ENCODE measurements around the gene CD40.
A peak's percentile ranks its signal among the peaks of the same experiment; 100 is the strongest.
"Not testable (repeated sequence)": the region's sequence is repeated elsewhere in the genome, so short reads cannot be mapped to it uniquely, and the experiment has no call there.

The CD40 gene

GRCh38 chr20:46117704-46118467 is at the start of gene CD40:
Gene CD40, plus strand, starts transcription at chr20:46118314. Its CDS starts 30 bp downstream, at chr20:46118344.
- DNase-seq (ENCODE audit: low read depth in 3 of 3) = peak; percentile 53 to 61 (median 57)

GRCh38 chr20:46070215-46070900 is 47.8 kb upstream of the CD40 start:
- no peak for DNase-seq (ENCODE audit: low read depth in 3 of 3)

- DNase-seq (ENCODE audit: low read depth in 3 of 3) = no peak
Observed at GRCh38 chr20:46071573-46071972, 46.5 kb upstream of the CD40 start.

- DNase-seq (ENCODE audit: low read depth in 3 of 3) = no peak
Observed at GRCh38 chr20:46073024-46073423, 45.1 kb upstream of the CD40 start.

- no peak for DNase-seq (ENCODE audit: low read depth in 3 of 3)
Observed at GRCh38 chr20:46073443-46073842, 44.7 kb upstream of the CD40 start.

- DNase-seq (ENCODE audit: low read depth in 3 of 3) = no peak
Observed at GRCh38 chr20:46074006-46074405, 44.1 kb upstream of the CD40 start.

GRCh38 chr20:46076806-46077205 is 41.3 kb upstream of the CD40 start:
- no peak for DNase-seq (ENCODE audit: low read depth in 3 of 3)

GRCh38 chr20:46077642-46078305 is 40.3 kb upstream of the CD40 start:
- DNase-seq (ENCODE audit: low read depth in 3 of 3) = no peak

- no peak for DNase-seq (ENCODE audit: low read depth in 3 of 3)
Observed at GRCh38 chr20:46078954-46079353, 39.2 kb upstream of the CD40 start.

- no peak for DNase-seq (ENCODE audit: low read depth in 3 of 3)
Observed at GRCh38 chr20:46081074-46081473, 37.0 kb upstream of the CD40 start.

GRCh38 chr20:46083101-46083500 is 35.0 kb upstream of the CD40 start:
- no peak for DNase-seq (ENCODE audit: low read depth in 3 of 3)

- no peak for DNase-seq (ENCODE audit: low read depth in 3 of 3)
Observed at GRCh38 chr20:46083531-46084061, 34.5 kb upstream of the CD40 start.

GRCh38 chr20:46084805-46085178 is 33.3 kb upstream of the CD40 start:
- no peak for DNase-seq (ENCODE audit: low read depth in 3 of 3)

GRCh38 chr20:46085179-46085851 is 32.8 kb upstream of the CD40 start:
- DNase-seq (ENCODE audit: low read depth in 3 of 3) = no peak

GRCh38 chr20:46087161-46087560 is 31.0 kb upstream of the CD40 start:
- no peak for DNase-seq (ENCODE audit: low read depth in 3 of 3)

- DNase-seq (ENCODE audit: low read depth in 3 of 3) = no peak
Observed at GRCh38 chr20:46088409-46089166, 29.5 kb upstream of the CD40 start.

- DNase-seq (ENCODE audit: low read depth in 3 of 3) = no peak
Observed at GRCh38 chr20:46089167-46089416, 29.0 kb upstream of the CD40 start.

- peak; percentile 85 to 93 (median 88) for DNase-seq (ENCODE audit: low read depth in 3 of 3)
Observed at GRCh38 chr20:46089417-46090388, 28.4 kb upstream of the CD40 start, which contains the start of gene NCOA5. Gene NCOA5, minus strand, starts transcription at chr20:46089962. Its CDS starts 10,538 bp downstream, at chr20:46079424.

GRCh38 chr20:46091622-46092535 is 26.2 kb upstream of the CD40 start:
- not testable (repeated sequence) for DNase-seq (ENCODE audit: low read depth in 3 of 3)

Measured in stimulated activated CD4-positive, alpha-beta T cell treated with anti-CD3 and anti-CD28 coated beads, TNF-alpha, amount 100 ng/mL, for 4 hours (primary cell).